Immature natural killer cell (primary cell): Measurements from ENCODE around the gene HERPUD2. TPM values are rescaled to one million over a fixed set of nuclear protein-coding genes. Genes with fewer than 3 reads are reported as not detected.
"Not testable (repeated sequence)": the region's sequence is repeated elsewhere in the genome, so short reads cannot be mapped to it uniquely, and the experiment has no call there.

Source experiments
- DNase-seq, 3 donors: peaks; one replicate each; pipeline ENCODE4 v3.0.0; 2022; ENCODE audit warnings: mixed read lengths in 1 of 3
- H3K27ac Mint-ChIP-seq, 6 donors: one replicate each; pipeline ENCODE4 v1.8.0; 2020; ENCODE audit warnings: mixed read lengths in 6 of 6, mild to moderate bottlenecking in 5 of 6, inconsistent platforms in 4 of 6, moderate library complexity in 3 of 6
- H3K27me3 Mint-ChIP-seq, 3 donors: one replicate each; pipeline ENCODE4 v1.8.0; 2020 to 2021; ENCODE audit warnings: low read depth in 3 of 3, mild to moderate bottlenecking in 3 of 3, mixed read lengths in 3 of 3, moderate library complexity in 3 of 3, inconsistent platforms in 1 of 3
- H3K36me3 Mint-ChIP-seq, 3 donors: one replicate each; pipeline ENCODE4 v1.8.0; 2020; ENCODE audit warnings: mixed read lengths in 3 of 3, inconsistent platforms in 2 of 3, mild to moderate bottlenecking in 2 of 3
- H3K4me1 Mint-ChIP-seq, 2 donors: one replicate each; pipeline ENCODE4 v1.8.0; 2020; ENCODE audit warnings: inconsistent platforms in 2 of 2, mild to moderate bottlenecking in 2 of 2, mixed read lengths in 2 of 2, moderate library complexity in 1 of 2
- H3K4me3 Mint-ChIP-seq, 5 donors: one replicate each; pipeline ENCODE4 v1.8.0; 2020; ENCODE audit warnings: mild to moderate bottlenecking in 5 of 5, mixed read lengths in 5 of 5, inconsistent platforms in 3 of 5, moderate library complexity in 3 of 5
- H3K9me3 Mint-ChIP-seq, 6 donors: one replicate each; pipeline ENCODE4 v1.8.0; 2020; ENCODE audit warnings: mild to moderate bottlenecking in 6 of 6, mixed read lengths in 6 of 6, inconsistent platforms in 4 of 6, moderate library complexity in 3 of 6
- polyA plus RNA-seq, 3 donors: library from polyadenylated mRNA; unstranded; fragments of 300-500 nt; fragmentation: Illumina TruSeq; gene quantifications; one replicate each; pipeline ENCODE4 v1.2.3, GENCODE V29; 2021

The HERPUD2 gene
- polyA plus RNA-seq, 3 donors from 2014 or later, result 65.1 to 115 (median 91.4) TPM

GRCh38 chr7:35605760-35606159 is 89.2 kb downstream of the HERPUD2 start:
- no peak overlapping the region for H3K27ac Mint-ChIP-seq
- peaks cover 3 to 28% (median 18%) of the 10 kb centered on the region in 3 donors for H3K36me3 Mint-ChIP-seq
- H3K4me3 Mint-ChIP-seq, result no peak overlapping the region
- H3K27me3 Mint-ChIP-seq, result peaks cover 2% of the 10 kb centered on the region in 3 donors
- no peaks in the 10 kb centered on the region for H3K4me1 Mint-ChIP-seq
- no peak for DNase-seq
- no peaks in the 10 kb centered on the region for H3K9me3 Mint-ChIP-seq

- Mint-ChIP-seq H3K36me3 (peaks cover 3 to 26% (median 15%) of the 10 kb centered on the region in 3 donors), H3K27ac (no peak overlapping the region), H3K4me1 (no peaks in the 10 kb centered on the region), H3K4me3 (no peak overlapping the region), H3K27me3 (peaks cover 0 to 2% (median 2%) of the 10 kb centered on the region in 3 donors), H3K9me3 (no peaks in the 10 kb centered on the region)
- no peak for DNase-seq
Observed at GRCh38 chr7:35604595-35604994, 90.3 kb downstream of the HERPUD2 start.

- H3K27me3 Mint-ChIP-seq, result peaks cover 0 to 2% (median 0%) of the 10 kb centered on the region in 3 donors
- no peaks in the 10 kb centered on the region for H3K4me1 Mint-ChIP-seq
Observed at GRCh38 chr7:35599645-35600044, 95.3 kb downstream of the HERPUD2 start.

GRCh38 chr7:35599061-35599460 is 95.9 kb downstream of the HERPUD2 start:
- no peak overlapping the region for H3K27ac Mint-ChIP-seq
- peaks cover 0 to 24% (median 20%) of the 10 kb centered on the region in 3 donors for H3K36me3 Mint-ChIP-seq
- H3K27me3 Mint-ChIP-seq, result peaks cover 0 to 2% (median 0%) of the 10 kb centered on the region in 3 donors
- no peak overlapping the region for H3K4me3 Mint-ChIP-seq
- no peaks in the 10 kb centered on the region for H3K4me1 Mint-ChIP-seq
- no peaks in the 10 kb centered on the region for H3K9me3 Mint-ChIP-seq
- no peak for DNase-seq

More at GRCh38 chr7:35599645-35600044, 95.3 kb downstream of the HERPUD2 start:
- Mint-ChIP-seq H3K36me3 (peaks cover 0 to 26% (median 20%) of the 10 kb centered on the region in 3 donors), H3K27ac (no peak overlapping the region), H3K4me3 (no peak overlapping the region), H3K9me3 (no peaks in the 10 kb centered on the region)
- no peak for DNase-seq

GRCh38 chr7:35596061-35596460 is 98.9 kb downstream of the HERPUD2 start:
- H3K27ac Mint-ChIP-seq, result no peak overlapping the region
- no peaks in the 10 kb centered on the region for H3K9me3 Mint-ChIP-seq
- H3K27me3 Mint-ChIP-seq, result no peaks in the 10 kb centered on the region
- no peak for DNase-seq
- H3K36me3 Mint-ChIP-seq, result peaks cover 0 to 9% (median 5%) of the 10 kb centered on the region in 3 donors
- no peak overlapping the region for H3K4me3 Mint-ChIP-seq
- H3K4me1 Mint-ChIP-seq, result no peaks in the 10 kb centered on the region

GRCh38 chr7:35593899-35594298 is 101.0 kb downstream of the HERPUD2 start:
- H3K4me1 Mint-ChIP-seq, result no peaks in the 10 kb centered on the region
- H3K4me3 Mint-ChIP-seq, result no peak overlapping the region
- H3K36me3 Mint-ChIP-seq, result peaks cover 0 to 11% (median 11%) of the 10 kb centered on the region in 3 donors
- H3K9me3 Mint-ChIP-seq, result no peaks in the 10 kb centered on the region
- H3K27ac Mint-ChIP-seq, result no peak overlapping the region
- DNase-seq, result peak in 1 of 3 donors; percentile 0
- H3K27me3 Mint-ChIP-seq, result peaks cover 0 to 4% (median 0%) of the 10 kb centered on the region in 3 donors

- H3K27ac Mint-ChIP-seq, result no peak overlapping the region
- H3K4me1 Mint-ChIP-seq, result no peaks in the 10 kb centered on the region
- peaks cover 0 to 4% (median 0%) of the 10 kb centered on the region in 3 donors for H3K27me3 Mint-ChIP-seq
- H3K9me3 Mint-ChIP-seq, result no peaks in the 10 kb centered on the region
- H3K36me3 Mint-ChIP-seq, result peaks cover 0 to 8% (median 4%) of the 10 kb centered on the region in 3 donors
- H3K4me3 Mint-ChIP-seq, result no peak overlapping the region
- no peak for DNase-seq
Observed at GRCh38 chr7:35588647-35589046, 106.3 kb downstream of the HERPUD2 start.

GRCh38 chr7:35584990-35585389 is 109.9 kb downstream of the HERPUD2 start:
- Mint-ChIP-seq H3K27ac (no peak overlapping the region), H3K9me3 (no peaks in the 10 kb centered on the region), H3K27me3 (peaks cover 0 to 5% (median 0%) of the 10 kb centered on the region in 3 donors), H3K4me1 (no peaks in the 10 kb centered on the region), H3K4me3 (no peak overlapping the region), H3K36me3 (peaks cover 0 to 4% (median 0%) of the 10 kb centered on the region in 3 donors)
- DNase-seq, result no peak

GRCh38 chr7:35584533-35584932 is 110.4 kb downstream of the HERPUD2 start:
- not testable (repeated sequence) for H3K27me3 Mint-ChIP-seq, H3K9me3 Mint-ChIP-seq, H3K36me3 Mint-ChIP-seq, DNase-seq, H3K4me1 Mint-ChIP-seq, H3K4me3 Mint-ChIP-seq
- peak overlapping the region in 1 of 6 donors; percentile 54 for H3K27ac Mint-ChIP-seq

Other genes starting within 250 kb of the HERPUD2 start
- 1,000 to 10,000 TPM in 1 of 3 donors, 100 to 1,000 TPM in 2; 794 to 1,103 (median 966) TPM for gene SEPTIN7, start 105.9 kb upstream of the HERPUD2 start, polyA plus RNA-seq